ENCODE data around the gene HMGXB4. TPM values are rescaled to one million over a fixed set of nuclear protein-coding genes. Genes with fewer than 3 reads are reported as not detected.

Gene HMGXB4
- total and polyA plus RNA-seq, 2 of the 13 experiments (the other 11 are each of a cell fraction or from before 2014, with no cell fraction given) = 13.9 to 16.3 TPM

- ChIA-PET CTCF (ENCODE audit: low intra/inter-chr PET ratio, low total read pairs) (no interaction called here), POLR2A (no interaction called here)
- H3K27ac ChIP-seq (ENCODE audit: extremely low read length, insufficient read depth, low read length) = no peak overlapping the region
Observed at GRCh38 chr22:35344956-35345690, 87.8 kb downstream of the HMGXB4 start.

More at GRCh38 chr22:35344956-35345690, 87.8 kb downstream of the HMGXB4 start:
- Histone ChIP-seq H3K9ac (ENCODE audit: insufficient read depth, low read depth, low read length) (no peak overlapping the region), H3K4me3 (replicated peaks in 1 of 3; ENCODE audit: insufficient read depth in 1 of 3, low read depth in 2 of 3, low read length in 3 of 3) (no peak overlapping the region), H3K36me3 (replicated peaks in 1 of 2; ENCODE audit: control insufficient read depth in 1 of 2, insufficient read depth in 2 of 2, low read length in 2 of 2) (peaks cover 31 to 40% of the 10 kb centered on the region in 2 experiments), H4K20me1 (ENCODE audit: insufficient read depth, low read length) (no peaks in the 10 kb centered on the region), H3K4me2 (ENCODE audit: low read depth, low read length) (no peak overlapping the region), H3K4me1 (ENCODE audit: insufficient read depth, low read length) (peaks cover 2% of the 10 kb centered on the region), H3K27me3 (ENCODE audit: control insufficient read depth in 1 of 2, insufficient read depth in 2 of 2, low read length in 2 of 2) (no peaks in the 10 kb centered on the region), H2AFZ (ENCODE audit: low read length) (no peak overlapping the region), H3K79me2 (ENCODE audit: insufficient read depth, low read length) (no peaks in the 10 kb centered on the region), H3K9me3 (ENCODE audit: low read length) (no peaks in the 10 kb centered on the region)
- TF ChIP-seq TGIF2 (CRISPR knock-in tag; IDR thresholded peaks at IDR 0.05) (no peak), RBM22 (optimal IDR thresholded peaks at IDR 0.05; ENCODE audit: low read length) (no peak), ZNF746 (CRISPR knock-in tag; IDR thresholded peaks at IDR 0.05) (no peak)
- no TSS peak for BruUV-seq (replicated peaks)
- in situ Hi-C loops (cut with HindIII; ENCODE audit: extremely low pct_ligation_motif_present, low pct_unique_long_range_greater_than_20kb) (no loop called here), intact Hi-C loops (cut with micrococcal nuclease; ENCODE audit: unreplicated experiment) (no loop called here)
- ATAC-seq (no peak), DNase-seq (ENCODE audit: low spot score) (no peak), FAIRE-seq (no peak)
- 97% methylated on average over 10 of the region's 14 CpGs for WGBS (ENCODE audit: low lambda C conversion rate)

Small RNAs within 50 kb of the gene (microRNA-seq; reads per million reads assigned to microRNA genes)
- gene MIR3909 (31.3 reads per million, percentile 61 among the genes with 10 or more reads in this experiment), gene MIR6069 (not detected)

Small RNAs within 50 kb of the gene (small RNA-seq; reads per million reads assigned to genes)
- 0.10 to 1.9 (median 0.98) reads per million in 3 experiments for gene MIR3909 (ENCODE audit: insufficient read depth in 2 of 3, insufficient read length in 3 of 3, low read depth in 2 of 3, low replicate concordance in 1 of 3)
- 0 reads per million in 3 experiments for gene MIR6069 (ENCODE audit: insufficient read depth in 2 of 3, insufficient read length in 3 of 3, low read depth in 2 of 3, low replicate concordance in 1 of 3)
- gene RNU7-167P (ENCODE audit: insufficient read depth in 2 of 3, insufficient read length in 3 of 3, low read depth in 2 of 3, low replicate concordance in 1 of 3) = 0 reads per million in 3 experiments

Other genes with a start within 250 kb of the HMGXB4 start
- gene ISX, start 191.3 kb upstream of the HMGXB4 start, total RNA-seq (2016; rRNA removed; fragmentation: Illumina TruSeq; extraction: Trizol) = 1.8 and 3.0 TPM in 2 replicates
- 1.4 TPM in 2 replicates for gene ISX, start 191.3 kb upstream of the HMGXB4 start, polyA plus RNA-seq (2011; rRNA removed)
- 26.0 and 30.8 TPM in 2 replicates for gene TOM1, start 42.4 kb downstream of the HMGXB4 start, total RNA-seq (2016; rRNA removed; fragmentation: Illumina TruSeq; extraction: Trizol)
- 87.3 and 109 TPM in 2 replicates for gene TOM1, start 42.4 kb downstream of the HMGXB4 start, polyA plus RNA-seq (2011; rRNA removed)
- 53.6 and 54.1 TPM in 2 replicates for gene HMOX1, start 123.6 kb downstream of the HMGXB4 start, total RNA-seq (2016; rRNA removed; fragmentation: Illumina TruSeq; extraction: Trizol)
- 60.5 and 67.4 TPM in 2 replicates for gene HMOX1, start 123.6 kb downstream of the HMGXB4 start, polyA plus RNA-seq (2011; rRNA removed)
- 87.1 and 93.5 TPM in 2 replicates for gene MCM5, start 142.6 kb downstream of the HMGXB4 start, total RNA-seq (2016; rRNA removed; fragmentation: Illumina TruSeq; extraction: Trizol)
- 35.0 and 40.2 TPM in 2 replicates for gene MCM5, start 142.6 kb downstream of the HMGXB4 start, polyA plus RNA-seq (2011; rRNA removed)

Measured in HepG2 (cell line).